HepG2 (cell line): ENCODE results near the gene SYNPO2L. TPM values are rescaled to one million over a fixed set of nuclear protein-coding genes. Genes with fewer than 3 reads are reported as not detected.

ENCODE experiments used
- CAMTA2 ChIP-seq: sonication (generic); formaldehyde crosslinking; IDR thresholded peaks from 2 replicates; pipeline ENCODE4 v1.4.0; 2020; ENCODE audit warnings: mild to moderate bottlenecking, missing genetic modification reagents, borderline replicate concordance
- CEBPZ ChIP-seq: IDR thresholded peaks from 2 replicates; pipeline ENCODE4 v1.6.1; 2012; ENCODE audit warnings: low read length, improper control_type of control experiment
- GZF1 ChIP-seq: sonication (generic); formaldehyde crosslinking; IDR thresholded peaks from 2 replicates; pipeline ENCODE4 v1.5.1; 2020; ENCODE audit warnings: mild to moderate bottlenecking, missing genetic modification reagents
- IRX3 ChIP-seq: sonication (generic); formaldehyde crosslinking; IDR thresholded peaks from 2 replicates; pipeline ENCODE4 v1.8.1; 2023; ENCODE audit warnings: mild to moderate bottlenecking, low read depth, missing genetic modification reagents, borderline replicate concordance
- KDM5A ChIP-seq: fragments of 200-600 bp; sonication (generic); IDR thresholded peaks from 2 replicates; pipeline ENCODE4 v1.7.0; 2018; ENCODE audit warnings: antibody characterized with exemption, mild to moderate bottlenecking, low read length, borderline replicate concordance
- KLF16 ChIP-seq, 2 experiments: sonication (generic) in 1 of 2; formaldehyde crosslinking in 1 of 2; IDR thresholded peaks; 2 replicates each; pipeline versions ENCODE4 v1.6.1 to v1.8.0; 2016 to 2023; ENCODE audit warnings: missing genetic modification reagents in 2 of 2, missing compliant biosample characterization in 1 of 2
- MED13 ChIP-seq: sonication (generic); formaldehyde crosslinking; IDR thresholded peaks from 2 replicates; pipeline ENCODE4 v1.5.0; 2020; ENCODE audit warnings: missing genetic modification reagents
- NFE2L2 ChIP-seq: fragments of 150-350 bp; IDR thresholded peaks from 2 replicates; pipeline ENCODE4 v1.6.1; 2014; ENCODE audit warnings: low read length
- PBX3 ChIP-seq: sonication (generic); formaldehyde crosslinking; IDR thresholded peaks from 2 replicates; pipeline ENCODE4 v1.8.1; 2023; ENCODE audit warnings: missing genetic modification reagents, inconsistent platforms, borderline replicate concordance
- PRDM4 ChIP-seq: sonication (generic); formaldehyde crosslinking; IDR thresholded peaks from 2 replicates; pipeline ENCODE4 v1.9.0; 2021; ENCODE audit warnings: missing genetic modification reagents, borderline replicate concordance
- SPEN ChIP-seq: sonication (generic); formaldehyde crosslinking; IDR thresholded peaks from 2 replicates; pipeline ENCODE4 v1.5.1; 2020; ENCODE audit warnings: low read depth, mild to moderate bottlenecking, missing genetic modification reagents
- TAF15 ChIP-seq: fragments of 200-400 bp; formaldehyde crosslinking; IDR thresholded peaks from one replicate; pipeline ENCODE4 v1.6.1; 2018; ENCODE audit warnings: mild to moderate bottlenecking, low read depth, low read length; ENCODE audit not compliant: poor library complexity, severe bottlenecking
- ZBTB7B ChIP-seq: sonication (generic); formaldehyde crosslinking; IDR thresholded peaks from 2 replicates; pipeline ENCODE4 v1.4.0; 2020; ENCODE audit warnings: missing genetic modification reagents
- ZNF543 ChIP-seq: sonication (generic); formaldehyde crosslinking; IDR thresholded peaks from 2 replicates; pipeline ENCODE4 v1.4.0; 2020; ENCODE audit warnings: mild to moderate bottlenecking, missing genetic modification reagents
- ZNF788 ChIP-seq: sonication (generic); formaldehyde crosslinking; IDR thresholded peaks from 2 replicates; pipeline ENCODE4 v1.5.0; 2020; ENCODE audit warnings: mild to moderate bottlenecking, missing genetic modification reagents, borderline replicate concordance
- polyA plus RNA-seq, 8 experiments: library from polyadenylated mRNA; depleted of rRNA in 3 of 8; stranded (reverse) in 7 of 8; unstranded in 1 of 8; fragments of >200 nt; fragmentation: Illumina TruSeq in 4 of 8; extraction: Trizol in 4 of 8; gene quantifications; 2 replicates each; pipeline versions ENCODE4 v1.2.1 to v1.2.3, GENCODE V29; 2011 to 2016; ENCODE audit warnings: low read depth in 4 of 8, missing spikeins in 1 of 8, mixed read lengths in 1 of 8; ENCODE audit not compliant: insufficient read depth in 1 of 8
- total RNA-seq, 5 experiments: library from RNA; depleted of rRNA; stranded (reverse); fragments of >200 nt; fragmentation: Illumina TruSeq; extraction: Trizol; gene quantifications; 2 replicates each; pipeline ENCODE4 v1.2.3, GENCODE V29; 2016; ENCODE audit warnings: low read depth in 1 of 5
- TF ChIP-seq, protein P1 (sequence below): sonication (generic); formaldehyde crosslinking; IDR thresholded peaks from 2 replicates; pipeline ENCODE4 v1.4.0; 2020; ENCODE audit warnings: mild to moderate bottlenecking, missing genetic modification reagents, borderline replicate concordance

Gene SYNPO2L
- total and polyA plus RNA-seq, 2 of the 13 experiments (the other 11 are each of a cell fraction or from before 2014, with no cell fraction given), result not detected

GRCh38 chr10:73625884-73626752 lies 29.7 kb downstream of the SYNPO2L start (continued):
- TF ChIP-seq, protein P1, sequence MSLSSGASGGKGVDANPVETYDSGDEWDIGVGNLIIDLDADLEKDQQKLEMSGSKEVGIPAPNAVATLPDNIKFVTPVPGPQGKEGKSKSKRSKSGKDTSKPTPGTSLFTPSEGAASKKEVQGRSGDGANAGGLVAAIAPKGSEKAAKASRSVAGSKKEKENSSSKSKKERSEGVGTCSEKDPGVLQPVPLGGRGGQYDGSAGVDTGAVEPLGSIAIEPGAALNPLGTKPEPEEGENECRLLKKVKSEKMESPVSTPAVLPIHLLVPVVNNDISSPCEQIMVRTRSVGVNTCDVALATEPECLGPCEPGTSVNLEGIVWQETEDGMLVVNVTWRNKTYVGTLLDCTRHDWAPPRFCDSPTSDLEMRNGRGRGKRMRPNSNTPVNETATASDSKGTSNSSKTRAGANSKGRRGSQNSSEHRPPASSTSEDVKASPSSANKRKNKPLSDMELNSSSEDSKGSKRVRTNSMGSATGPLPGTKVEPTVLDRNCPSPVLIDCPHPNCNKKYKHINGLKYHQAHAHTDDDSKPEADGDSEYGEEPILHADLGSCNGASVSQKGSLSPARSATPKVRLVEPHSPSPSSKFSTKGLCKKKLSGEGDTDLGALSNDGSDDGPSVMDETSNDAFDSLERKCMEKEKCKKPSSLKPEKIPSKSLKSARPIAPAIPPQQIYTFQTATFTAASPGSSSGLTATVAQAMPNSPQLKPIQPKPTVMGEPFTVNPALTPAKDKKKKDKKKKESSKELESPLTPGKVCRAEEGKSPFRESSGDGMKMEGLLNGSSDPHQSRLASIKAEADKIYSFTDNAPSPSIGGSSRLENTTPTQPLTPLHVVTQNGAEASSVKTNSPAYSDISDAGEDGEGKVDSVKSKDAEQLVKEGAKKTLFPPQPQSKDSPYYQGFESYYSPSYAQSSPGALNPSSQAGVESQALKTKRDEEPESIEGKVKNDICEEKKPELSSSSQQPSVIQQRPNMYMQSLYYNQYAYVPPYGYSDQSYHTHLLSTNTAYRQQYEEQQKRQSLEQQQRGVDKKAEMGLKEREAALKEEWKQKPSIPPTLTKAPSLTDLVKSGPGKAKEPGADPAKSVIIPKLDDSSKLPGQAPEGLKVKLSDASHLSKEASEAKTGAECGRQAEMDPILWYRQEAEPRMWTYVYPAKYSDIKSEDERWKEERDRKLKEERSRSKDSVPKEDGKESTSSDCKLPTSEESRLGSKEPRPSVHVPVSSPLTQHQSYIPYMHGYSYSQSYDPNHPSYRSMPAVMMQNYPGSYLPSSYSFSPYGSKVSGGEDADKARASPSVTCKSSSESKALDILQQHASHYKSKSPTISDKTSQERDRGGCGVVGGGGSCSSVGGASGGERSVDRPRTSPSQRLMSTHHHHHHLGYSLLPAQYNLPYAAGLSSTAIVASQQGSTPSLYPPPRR (CRISPR knock-in tag), result peak; percentile 52; the same call in 1 of the 2 replicates
- TF ChIP-seq PBX3 (CRISPR knock-in tag), result no peak
- TF ChIP-seq MED13 (CRISPR knock-in tag), result no peak
- peak; percentile 68; the same call in 1 of the 2 replicates for TF ChIP-seq IRX3
- TF ChIP-seq TAF15, result no peak
- TF ChIP-seq NFE2L2, result no peak
- TF ChIP-seq KLF16 (CRISPR knock-in tag; IDR thresholded peaks at IDR 0.05), result peak in 1 of 2 experiments; percentile 76; a peak in 2 of 4 replicates
- no peak; the same call in 1 of the 2 replicates for TF ChIP-seq CAMTA2 (CRISPR knock-in tag)
- TF ChIP-seq ZBTB7B, result no peak
- TF ChIP-seq KDM5A, result peak; percentile 95
- no peak for TF ChIP-seq CEBPZ
- TF ChIP-seq PRDM4 (CRISPR knock-in tag), result no peak
- peak; percentile 78 for TF ChIP-seq SPEN (CRISPR knock-in tag)
- peak; percentile 63; the same call in 1 of the 2 replicates for TF ChIP-seq ZNF788 (CRISPR knock-in tag)
- no peak for TF ChIP-seq GZF1 (CRISPR knock-in tag)
- TF ChIP-seq ZNF543 (CRISPR knock-in tag), result no peak
